A549 (cell line): ENCODE data around the gene RPL18. TPM values are rescaled to one million over a fixed set of nuclear protein-coding genes. Genes with fewer than 3 reads are reported as not detected.

ENCODE experiments used
- ATAC-seq, 2 experiments: fragments of 200-7000 bp in 1 of 2; fragments of >200 bp in 1 of 2; cut with Nextera tagmentation in 1 of 2; cut with Tn5 transposase in 1 of 2; 3 replicates each; pipeline versions ENCODE4 v1.8.0 to v1.9.1; 2018 to 2020; ENCODE audit warnings: mild to moderate bottlenecking in 1 of 2, moderate library complexity in 1 of 2
- CTCF ChIA-PET: fragments of 300-600 bp; sonication (Branson Sonifier 250); formaldehyde crosslinking; extraction: SDS; loops from one replicate; lab custom pipeline; 2021; ENCODE audit warnings: antibody characterized with exemption, inconsistent platforms; lab: Yijun Ruan, JAX
- POLR2A ChIA-PET: fragments of 350-600 bp; formaldehyde crosslinking; extraction: SDS; loops from one replicate; lab custom pipeline; 2021; ENCODE audit warnings: antibody characterized with exemption, inconsistent platforms; lab: Yijun Ruan, JAX
- DNase-seq, 2 experiments: peaks; one replicate each; pipeline versions ENCODE4 v3.0.0 to v3.0.0-alpha.2; 2011 to 2016; ENCODE audit warnings: low read depth in 1 of 2, low spot score in 1 of 2
- FAIRE-seq: peaks from 2 replicates; lab custom pipeline; 2011; peaks lifted over from hg19 to GRCh38; lab: Jason Lieb, UNC
- H3K27ac ChIP-seq, 2 experiments: fragments of >200 bp; sonication (Bioruptor Twin); formaldehyde crosslinking; 3 replicates each; pipeline ENCODE4 v1.5.1; 2016 to 2017
- H3K4me1 ChIP-seq: fragments of >200 bp; sonication (Bioruptor Twin); formaldehyde crosslinking; 3 replicates; pipeline ENCODE4 v1.6.1; 2016
- H3K4me2 ChIP-seq: fragments of >200 bp; sonication (Bioruptor Twin); formaldehyde crosslinking; 3 replicates; pipeline ENCODE4 v1.6.1; 2016
- H3K4me3 ChIP-seq: fragments of >200 bp; sonication (Bioruptor Twin); formaldehyde crosslinking; 3 replicates; pipeline ENCODE4 v1.5.1; 2016
- H3K9me3 ChIP-seq: fragments of >200 bp; sonication (Bioruptor Twin); formaldehyde crosslinking; 3 replicates; pipeline ENCODE4 v1.6.1; 2016
- BCL3 ChIP-seq: fragments of >200 bp; sonication (Bioruptor Twin); formaldehyde crosslinking; IDR thresholded peaks from 3 replicates; pipeline ENCODE4 v1.6.1; 2016
- BHLHE40 ChIP-seq: IDR thresholded peaks from 2 replicates; pipeline ENCODE4 v1.6.1; 2012; ENCODE audit warnings: low read depth, low read length, inconsistent platforms
- CHD4 ChIP-seq: fragments of 200-600 bp; sonication (generic); IDR thresholded peaks from 2 replicates; pipeline ENCODE4 v1.6.1; 2016; ENCODE audit warnings: antibody characterized with exemption, mild to moderate bottlenecking, borderline replicate concordance
- E2F6 ChIP-seq: IDR thresholded peaks from 2 replicates; pipeline ENCODE4 v1.6.1; 2012; ENCODE audit warnings: low read depth, borderline replicate concordance
- EHF ChIP-seq: fragments of 250-450 bp; sonication (Bioruptor Pico); IDR thresholded peaks from 2 replicates; pipeline ENCODE4 v1.5.0; 2020; ENCODE audit warnings: mild to moderate bottlenecking
- EP300 ChIP-seq, 2 experiments: fragments of >200 bp; sonication (Bioruptor Twin); formaldehyde crosslinking; IDR thresholded peaks; 2 replicates in 1 of 2; 3 replicates in 1 of 2; pipeline ENCODE4 v1.6.1; 2016 to 2017
- ESRRA ChIP-seq: fragments of 150-350 bp; IDR thresholded peaks from 2 replicates; pipeline ENCODE4 v1.6.1; 2014; ENCODE audit warnings: mild to moderate bottlenecking, low read length, borderline replicate concordance
- FOSB ChIP-seq: fragments of 250-450 bp; sonication (Bioruptor Pico); IDR thresholded peaks from 2 replicates; pipeline ENCODE4 v1.5.0; 2020; ENCODE audit warnings: mild to moderate bottlenecking, moderate library complexity
- HMGXB4 ChIP-seq: fragments of 250-450 bp; sonication (Bioruptor Pico); IDR thresholded peaks from 2 replicates; pipeline ENCODE4 v1.5.0; 2021; ENCODE audit warnings: mild to moderate bottlenecking, moderate library complexity, borderline replicate concordance
- HOXB13 ChIP-seq: fragments of 250-450 bp; sonication (Bioruptor Pico); IDR thresholded peaks from 2 replicates; pipeline ENCODE4 v1.5.0; 2020; ENCODE audit warnings: low read depth, mild to moderate bottlenecking, moderate library complexity
- KDM5A ChIP-seq: fragments of 200-600 bp; sonication (generic); IDR thresholded peaks from 2 replicates; pipeline ENCODE4 v1.6.1; 2016; ENCODE audit warnings: antibody characterized with exemption, mild to moderate bottlenecking
- MAZ ChIP-seq: fragments of 150-350 bp; IDR thresholded peaks from 2 replicates; pipeline ENCODE4 v1.6.1; 2014; ENCODE audit warnings: antibody characterized with exemption, low read depth, low read length, borderline replicate concordance
- MYC ChIP-seq: IDR thresholded peaks from 2 replicates; pipeline ENCODE4 v1.6.1; 2012; ENCODE audit warnings: mild to moderate bottlenecking, inconsistent platforms, low read length, improper control_type of control experiment, borderline replicate concordance
- NR3C1 ChIP-seq: fragments of >200 bp; sonication (Bioruptor Twin); formaldehyde crosslinking; IDR thresholded peaks from 3 replicates; pipeline ENCODE4 v1.6.1; 2017
- PHF8 ChIP-seq: fragments of 200-600 bp; sonication (generic); IDR thresholded peaks from 2 replicates; pipeline ENCODE4 v1.6.1; 2016; ENCODE audit warnings: low read depth, mild to moderate bottlenecking, antibody characterized with exemption, moderate library complexity, borderline replicate concordance
- POLR2A ChIP-seq: IDR thresholded peaks from 2 replicates; pipeline ENCODE4 v1.6.1; 2012; ENCODE audit warnings: mild to moderate bottlenecking, low read length
- RCOR1 ChIP-seq: fragments of 150-350 bp; IDR thresholded peaks from 2 replicates; pipeline ENCODE4 v1.6.1; 2014; ENCODE audit warnings: antibody characterized with exemption, low read length, low read depth
- RFX5 ChIP-seq: fragments of 450-650 bp; IDR thresholded peaks from 2 replicates; pipeline ENCODE4 v1.7.1; 2014; ENCODE audit warnings: antibody characterized with exemption, mild to moderate bottlenecking, moderate library complexity
- RNF2 ChIP-seq: fragments of 200-600 bp; sonication (generic); IDR thresholded peaks from 2 replicates; pipeline ENCODE4 v1.6.1; 2016; ENCODE audit warnings: low read depth, mild to moderate bottlenecking, antibody characterized with exemption, moderate library complexity, borderline replicate concordance
- SREBF2 ChIP-seq: fragments of 450-650 bp; IDR thresholded peaks from 2 replicates; pipeline ENCODE4 v1.6.1; 2014; ENCODE audit warnings: mild to moderate bottlenecking, moderate library complexity
- TP53 ChIP-seq: fragments of 250-450 bp; sonication (Bioruptor Pico); IDR thresholded peaks from 2 replicates; pipeline ENCODE4 v1.5.0; 2021; ENCODE audit warnings: mild to moderate bottlenecking, moderate library complexity
- USF2 ChIP-seq: fragments of 450-650 bp; IDR thresholded peaks from 2 replicates; pipeline ENCODE4 v1.6.1; 2014; ENCODE audit warnings: antibody characterized with exemption
- ZC3H11A ChIP-seq: fragments of 450-650 bp; IDR thresholded peaks from 2 replicates; pipeline ENCODE4 v1.6.1; 2014; ENCODE audit warnings: antibody characterized with exemption, mild to moderate bottlenecking
- WGBS: methylation state at CpG from one replicate; pipeline ENCODE4 v1.1.6; 2017; ENCODE audit errors: missing lambda C conversion rate; 5-methylcytosine and 5-hydroxymethylcytosine counted together
- polyA plus RNA-seq, 4 experiments: library from polyadenylated mRNA; depleted of rRNA in 3 of 4; stranded (reverse); fragments of >200 nt; fragmentation: RNase III in 1 of 4; extraction: RNeasy Plus Mini Kit Qiagen cat#74134 plus additional on column Dnase treatment in 1 of 4; gene quantifications; 2 replicates in 3 of 4; 3 replicates in 1 of 4; pipeline ENCODE4 v1.2.3, GENCODE V29; 2011 to 2017

The RPL18 gene
- polyA plus RNA-seq, 2 of the 4 experiments (the other 2 are of a cell fraction), result 1,780 to 2,696 TPM

- Histone ChIP-seq H3K4me2 (no peak overlapping the region; the same call in 2 of the 3 replicates), H3K9me3 (no peaks in the 10 kb centered on the region), H3K4me1 (peaks cover 14% of the 10 kb centered on the region), H3K27ac (peak overlapping the region in 1 of 2 experiments; percentile 66; a peak in 2 of 6 replicates), H3K4me3 (no peak overlapping the region)
- peak; percentile 73 for FAIRE-seq
- ChIA-PET POLR2A (interaction anchor here (0.7 kb wide), 1 partner anchor 13 kb away, joined by 3 read pairs; no protein-coding TSS in a partner anchor), CTCF (interaction anchor here (0.7 to 18.9 kb wide), 2 partner anchors 14 to 15 kb away, joined by 3 to 396 read pairs; no protein-coding TSS in a partner anchor)
- no peak for DNase-seq
- ATAC-seq, result no peak
- WGBS, result 75% methylated on average over 9 of the region's 9 CpGs
- TF ChIP-seq FOSB (CRISPR knock-in tag) (no peak), NR3C1 (no peak), BHLHE40 (no peak), KDM5A (no peak), ZC3H11A (no peak), HOXB13 (no peak), MYC (no peak), CHD4 (no peak), E2F6 (no peak), RFX5 (no peak), MAZ (no peak), USF2 (no peak), HMGXB4 (CRISPR knock-in tag) (no peak), TP53 (CRISPR knock-in tag) (no peak)
These were observed 16.0 kb downstream of the RPL18 start for GRCh38 chr19:48603001-48603400.

- FAIRE-seq, result no peak
- Histone ChIP-seq H3K27ac (peak overlapping the region in 1 of 2 experiments; percentile 77; a peak in 1 of 6 replicates), H3K4me2 (no peak overlapping the region), H3K4me3 (no peak overlapping the region), H3K9me3 (no peaks in the 10 kb centered on the region), H3K4me1 (peaks cover 14% of the 10 kb centered on the region)
- ATAC-seq, result no peak
- DNase-seq, result no peak
- CTCF ChIA-PET, result interaction anchor here (0.6 to 18.9 kb wide), 11 partner anchors 8 to 335 kb away, joined by 3 to 396 read pairs (median 4); no protein-coding TSS in a partner anchor
- TF ChIP-seq RNF2 (no peak), RCOR1 (no peak), EHF (CRISPR knock-in tag) (no peak), SREBF2 (no peak), BCL3 (no peak), PHF8 (no peak), ESRRA (no peak), POLR2A (no peak), EP300 (IDR thresholded peaks at IDR 0.05) (no peak), TP53 (CRISPR knock-in tag) (no peak)
- POLR2A ChIA-PET, result interaction anchor here (1.7 kb wide), 1 partner anchor 18 kb away, joined by 5 read pairs; the partner anchor contains the start of genes RPL18 and SPHK2
- WGBS, result 85% methylated on average over 17 of the region's 21 CpGs
These were observed 18.1 kb downstream of the RPL18 start for GRCh38 chr19:48600679-48601417.
